Activated naive CD4-positive, alpha-beta T cell treated with anti-CD3 and anti-CD28 coated beads for 36 hours (primary cell): ENCODE results near the gene MAP3K3. TPM values are rescaled to one million over a fixed set of nuclear protein-coding genes. Genes with fewer than 3 reads are reported as not detected.

Experiments used
- CTCF ChIA-PET: fragments of 350-600 bp; sonication (Branson Sonifier 250); formaldehyde crosslinking; loops from one replicate; lab custom pipeline; 2021; ENCODE audit warnings: antibody characterized with exemption; lab: Charles Lee
- DNase-seq: peaks from one replicate; pipeline ENCODE4 v3.0.0-alpha.2; 2020
- H3K27ac Mint-ChIP-seq: one replicate; pipeline ENCODE4 v1.8.0; 2021; ENCODE audit warnings: mild to moderate bottlenecking, mixed read lengths
- H3K27me3 Mint-ChIP-seq: one replicate; pipeline ENCODE4 v1.8.0; 2021; ENCODE audit warnings: low read depth, mixed read lengths
- H3K36me3 Mint-ChIP-seq: one replicate; pipeline ENCODE4 v1.8.0; 2021; ENCODE audit warnings: low read depth, mixed read lengths
- H3K4me1 Mint-ChIP-seq: one replicate; pipeline ENCODE4 v1.8.0; 2021; ENCODE audit warnings: low read depth, mixed read lengths
- H3K4me3 Mint-ChIP-seq: one replicate; pipeline ENCODE4 v1.8.0; 2021; ENCODE audit warnings: mild to moderate bottlenecking, moderate library complexity, mixed read lengths
- H3K9me3 Mint-ChIP-seq: one replicate; pipeline ENCODE4 v1.8.0; 2021; ENCODE audit warnings: mixed read lengths
- intact Hi-C: fragments of 100-400 bp; cut with micrococcal nuclease; formaldehyde crosslinking; loops from one replicate; pipeline ENCODE4 v1.15.1; 2023
- total RNA-seq, 2 experiments: library from RNA; stranded (reverse); gene quantifications; one replicate each; pipeline ENCODE4 v1.2.3, GENCODE V29; 2021

MAP3K3 gene
- total RNA-seq, 2 experiments from 2014 or later, result 28.8 to 29.6 TPM

DNA sequence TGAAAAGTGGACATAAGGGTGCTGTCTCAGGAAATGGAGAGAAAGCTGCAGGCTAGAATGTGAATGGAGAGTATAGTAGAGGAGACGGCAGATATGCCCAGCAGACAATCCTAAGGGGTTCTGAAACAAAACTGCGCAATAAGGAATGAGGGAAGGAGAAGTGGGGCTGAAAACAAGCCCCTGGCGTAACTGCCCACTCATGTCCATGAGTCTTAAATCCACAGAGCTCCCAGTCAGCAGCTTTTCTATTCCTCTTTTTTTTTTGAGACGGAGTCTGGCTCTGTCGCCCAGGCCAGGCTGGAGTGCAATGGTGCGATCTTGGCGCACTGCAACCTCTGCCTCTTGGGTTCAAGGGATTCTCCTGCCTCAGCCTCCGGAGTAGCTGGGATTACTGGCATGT is 113.5 kb downstream of the MAP3K3 start:
- Mint-ChIP-seq H3K4me1 (peaks cover 16% of the 10 kb centered on the region), H3K27me3 (no peaks in the 10 kb centered on the region), H3K4me3 (no peak overlapping the region), H3K9me3 (no peaks in the 10 kb centered on the region), H3K27ac (no peak overlapping the region), H3K36me3 (peaks cover 3% of the 10 kb centered on the region)
- intact Hi-C loops, result no loop called here
- CTCF ChIA-PET, result interaction anchor here (1.2 to 1.6 kb wide), 2 partner anchors 15 to 26 kb away, joined by 4 to 6 read pairs; no protein-coding TSS in a partner anchor
- DNase-seq, result no peak

DNA sequence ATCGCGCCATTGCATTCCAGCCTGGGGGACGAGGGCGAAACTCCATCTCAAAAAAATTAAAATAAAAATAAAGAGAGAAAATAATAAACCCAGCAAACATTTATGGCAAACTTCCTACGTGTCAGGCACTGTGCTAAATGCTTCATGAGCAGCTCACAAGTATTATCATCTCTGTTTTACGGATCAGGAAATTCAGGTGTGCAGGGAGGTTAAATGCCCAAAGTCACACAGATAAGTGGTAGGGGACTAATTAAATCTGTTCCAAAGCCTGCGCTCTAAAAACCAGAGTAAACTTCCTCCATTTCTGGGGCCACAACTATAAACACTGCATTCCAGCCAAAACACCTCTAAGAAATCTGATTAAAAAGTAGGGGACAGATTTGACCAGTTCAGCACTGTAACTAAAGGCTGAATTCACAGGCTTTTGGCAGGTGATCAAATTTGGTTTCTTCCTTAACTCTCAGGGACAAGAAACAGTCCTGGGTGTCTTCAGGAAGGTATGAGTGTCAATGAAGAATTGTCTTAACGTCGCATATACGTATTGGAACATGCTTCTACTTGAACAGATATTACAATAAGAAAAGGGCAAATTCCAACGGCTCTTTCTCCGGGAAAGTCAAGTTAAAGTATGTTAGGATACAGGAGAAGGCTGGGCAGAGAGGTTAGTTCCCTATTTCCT is 118.4 kb downstream of the MAP3K3 start:
- CTCF ChIA-PET, result interaction anchor here (0.6 to 1.5 kb wide), 3 partner anchors 19 to 1153 kb away, joined by 3 read pairs; no protein-coding TSS in a partner anchor
- H3K27me3 Mint-ChIP-seq, result no peaks in the 10 kb centered on the region
- DNase-seq, result no peak
- H3K4me1 Mint-ChIP-seq, result peaks cover 20% of the 10 kb centered on the region
- peak overlapping the region; percentile 95 for H3K4me3 Mint-ChIP-seq
- no peaks in the 10 kb centered on the region for H3K9me3 Mint-ChIP-seq
- peaks cover 3% of the 10 kb centered on the region for H3K36me3 Mint-ChIP-seq
- H3K27ac Mint-ChIP-seq, result peak overlapping the region; percentile 99
- intact Hi-C loops, result loop anchor here (1.0 kb wide), 8 partner anchors 12 to 766 kb away; partner anchors contain the start of genes CCDC47, CEP95, DCAF7 and DDX5

DNA sequence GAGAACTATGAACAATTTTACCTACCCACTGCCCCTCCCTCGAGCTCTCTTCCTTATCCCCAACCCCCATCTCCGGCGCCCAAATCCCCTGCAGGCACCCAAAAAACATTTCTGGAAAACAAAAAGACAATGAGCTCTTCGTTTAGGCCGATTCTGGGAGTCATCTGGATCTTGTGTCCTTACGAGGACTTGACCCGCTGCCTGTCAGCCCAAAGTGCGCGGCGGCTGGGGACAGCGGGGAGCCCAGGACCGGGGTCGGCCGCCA is 118.9 kb downstream of the MAP3K3 start:
- no peak for DNase-seq
- CTCF ChIA-PET, result interaction anchor here (0.7 to 1.5 kb wide), 2 partner anchors 33 to 1153 kb away, joined by 3 read pairs; no protein-coding TSS in a partner anchor
- peak overlapping the region; percentile 95 for H3K4me3 Mint-ChIP-seq

DNA sequence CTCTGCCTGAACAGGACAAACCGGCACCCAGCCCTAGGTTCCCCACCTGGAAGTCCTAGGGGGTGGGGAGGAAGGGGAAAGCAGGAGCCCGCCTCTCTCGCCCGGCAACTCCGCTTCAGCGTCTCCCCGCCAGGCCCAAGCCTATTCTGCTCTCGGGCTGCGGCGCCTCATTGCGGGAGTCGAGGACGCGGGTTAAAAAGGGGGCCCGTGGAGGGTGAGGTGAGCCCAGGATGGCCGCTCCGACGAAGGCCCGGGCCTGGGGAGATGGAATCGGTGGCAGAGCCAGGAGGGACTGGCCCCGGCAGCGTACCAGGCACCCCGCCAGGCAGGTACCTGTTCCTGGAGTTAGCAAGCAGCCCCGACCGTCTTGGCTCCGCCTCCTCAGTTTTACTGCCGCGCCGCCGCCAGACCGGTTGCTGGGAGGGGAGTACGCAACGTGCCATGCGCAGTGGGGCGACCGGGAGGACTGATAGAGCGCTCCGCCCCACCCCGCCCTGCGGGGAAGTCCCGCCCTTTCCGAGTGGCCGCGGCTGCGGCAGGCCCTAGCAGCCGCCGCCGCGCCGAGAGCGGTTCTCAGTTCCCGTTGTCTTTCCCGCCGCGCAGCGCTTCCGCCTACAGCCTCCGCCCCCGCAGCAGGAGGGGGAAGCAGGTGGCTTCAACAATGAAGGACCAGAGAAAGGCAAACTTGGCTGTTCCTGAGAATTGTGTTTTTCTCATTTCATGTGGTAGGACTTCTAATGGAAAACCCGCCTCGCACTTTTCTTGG is 119.4 kb downstream of the MAP3K3 start, which contains the start of gene STRADA:
Gene STRADA (minus strand): TSS at position 392 of the 766 bp plus-strand sequence. CDS start 13,430 bp downstream, outside the sequence.
- CTCF ChIA-PET, result interaction anchor here (0.7 to 1.5 kb wide), 6 partner anchors 25 to 1154 kb away, joined by 3 to 6 read pairs (median 4); partner anchors contain the start of genes CCDC47, DDX42 and LIMD2
- peak within 1 kb of the TSS; percentile 99 for H3K27ac Mint-ChIP-seq
- H3K4me3 Mint-ChIP-seq, result peak within 1 kb of the TSS; percentile 95
- intact Hi-C loops, result loop anchor here (1.0 kb wide), 8 partner anchors 11 to 765 kb away; partner anchors contain the start of genes CCDC47, CEP95, DCAF7 and DDX5
- H3K36me3 Mint-ChIP-seq, result peaks cover 8% of the 10 kb centered on the region
- peaks cover 20% of the 10 kb centered on the region for H3K4me1 Mint-ChIP-seq
- DNase-seq, result peak; percentile 100
- no peaks in the 10 kb centered on the region for H3K27me3 Mint-ChIP-seq
- no peaks in the 10 kb centered on the region for H3K9me3 Mint-ChIP-seq

More for the DNA sequence above, 118.9 kb downstream of the MAP3K3 start:
- Mint-ChIP-seq H3K4me1 (peaks cover 20% of the 10 kb centered on the region), H3K27me3 (no peaks in the 10 kb centered on the region), H3K36me3 (peaks cover 7% of the 10 kb centered on the region), H3K27ac (peak overlapping the region; percentile 99), H3K9me3 (no peaks in the 10 kb centered on the region)
- intact Hi-C loops, result loop anchor here (1.0 kb wide), 8 partner anchors 11 to 765 kb away; partner anchors contain the start of genes CCDC47, CEP95, DCAF7 and DDX5

Other genes starting within 250 kb of the MAP3K3 start
- gene CYB561, start 176.1 kb upstream of the MAP3K3 start, total RNA-seq, result 1 to 10 TPM; 2.3 to 2.6 TPM
- gene ACE, start 145.4 kb upstream of the MAP3K3 start, total RNA-seq, result under 1 TPM; 0.12 to 0.50 TPM
- not detected for gene KCNH6, start 99.1 kb upstream of the MAP3K3 start, total RNA-seq
- 100 to 1,000 TPM; 102 to 103 TPM for gene DCAF7, start 71.9 kb upstream of the MAP3K3 start, total RNA-seq
- gene TACO1, start 21.5 kb upstream of the MAP3K3 start, total RNA-seq, result 10 to 100 TPM; 27.6 to 28.9 TPM
- gene LIMD2, start 77.7 kb downstream of the MAP3K3 start, total RNA-seq, result 100 to 1,000 TPM; 121 TPM
- 10 to 100 TPM; 73.2 to 76.3 TPM for gene STRADA, start 119.4 kb downstream of the MAP3K3 start, total RNA-seq
- 10 to 100 TPM; 40.5 to 42.1 TPM for gene CCDC47, start 151.2 kb downstream of the MAP3K3 start, total RNA-seq
- 10 to 100 TPM; 91.7 to 92.9 TPM for gene DDX42, start 151.8 kb downstream of the MAP3K3 start, total RNA-seq
- gene PSMC5, start 205.0 kb downstream of the MAP3K3 start, total RNA-seq, result 100 to 1,000 TPM; 144 to 154 TPM
- 10 to 100 TPM; 25.3 to 26.2 TPM for gene FTSJ3, start 205.2 kb downstream of the MAP3K3 start, total RNA-seq
- 100 to 1,000 TPM in 1 of 2 experiments, 10 to 100 TPM in 1; 98.5 to 107 TPM for gene SMARCD2, start 220.3 kb downstream of the MAP3K3 start, total RNA-seq